CD14-positive monocyte (primary cell): ENCODE data around the gene DYRK1A. TPM values are rescaled to one million over a fixed set of nuclear protein-coding genes. Genes with fewer than 3 reads are reported as not detected.
A peak's percentile ranks its signal among the peaks of the same experiment; 100 is the strongest.

ENCODE experiments used
- DNase-seq, 3 donors: peaks; one replicate each; pipeline ENCODE4 v3.0.0-alpha.2; 2011 to 2022
- H2AFZ ChIP-seq: 2 replicates; pipeline ENCODE4 v1.6.0; 2012; ENCODE audit warnings: mild to moderate bottlenecking, low read depth, low read length, inconsistent platforms; ENCODE audit not compliant: insufficient read depth, poor library complexity, severe bottlenecking
- H3K27ac ChIP-seq, 2 donors: 1 replicate in 1 of 2; 2 replicates in 1 of 2; pipeline ENCODE4 v1.5.1; 2012 to 2013; ENCODE audit warnings: low read length in 2 of 2, control low read depth in 1 of 2, inconsistent platforms in 1 of 2, low read depth in 1 of 2, mild to moderate bottlenecking in 1 of 2
- H3K27me3 ChIP-seq, 2 donors: one replicate each; pipeline versions ENCODE4 v1.6.0 to v1.6.1; 2011 to 2013; ENCODE audit warnings: low read length in 2 of 2; ENCODE audit not compliant: control insufficient read depth in 2 of 2, insufficient read depth in 2 of 2
- H3K36me3 ChIP-seq, 2 donors: replicated peaks in 1 of 2; 1 replicate in 1 of 2; 2 replicates in 1 of 2; pipeline versions ENCODE4 v1.5.1 to v1.6.1; 2012 to 2013; ENCODE audit warnings: low read length in 2 of 2, control low read depth in 1 of 2, inconsistent platforms in 1 of 2, mild to moderate bottlenecking in 1 of 2; ENCODE audit not compliant: insufficient read depth in 2 of 2, control insufficient read depth in 1 of 2
- H3K4me1 ChIP-seq, 2 donors: 1 replicate in 1 of 2; 2 replicates in 1 of 2; pipeline versions ENCODE4 v1.5.1 to v1.6.1; 2012 to 2013; ENCODE audit warnings: low read length in 2 of 2, control low read depth in 1 of 2, inconsistent platforms in 1 of 2, mild to moderate bottlenecking in 1 of 2, moderate library complexity in 1 of 2; ENCODE audit not compliant: insufficient read depth in 2 of 2, control insufficient read depth in 1 of 2
- H3K4me2 ChIP-seq: replicated peaks from 2 replicates; pipeline ENCODE3; 2012; ENCODE audit warnings: low read length, moderate library complexity, mild to moderate bottlenecking; ENCODE audit not compliant: poor library complexity, severe bottlenecking; ENCODE audit errors: extremely low read depth
- H3K4me3 ChIP-seq, 3 experiments: fragments of 200-600 bp in 1 of 3; sonication (generic) in 1 of 3; replicated peaks in 1 of 3; 1 replicate in 2 of 3; 2 replicates in 1 of 3; pipeline ENCODE4 v1.5.1; 2011 to 2013; ENCODE audit warnings: low read length in 3 of 3, mild to moderate bottlenecking in 3 of 3, control low read depth in 2 of 3, low read depth in 2 of 3, inconsistent platforms in 1 of 3, moderate library complexity in 1 of 3
- H3K79me2 ChIP-seq: 2 replicates; pipeline ENCODE4 v1.6.0; 2012; ENCODE audit warnings: mild to moderate bottlenecking, control low read depth, inconsistent platforms, low read length, moderate library complexity; ENCODE audit not compliant: insufficient read depth
- H3K9ac ChIP-seq: 2 replicates; pipeline ENCODE4 v1.6.0; 2017; ENCODE audit warnings: low read length, mild to moderate bottlenecking; ENCODE audit not compliant: insufficient read depth, poor library complexity, severe bottlenecking
- H3K9me3 ChIP-seq, 2 donors: replicated peaks in 1 of 2; 1 replicate in 1 of 2; 2 replicates in 1 of 2; pipeline versions ENCODE4 v1.5.1 to v1.6.1; 2012 to 2013; ENCODE audit warnings: low read length in 2 of 2, control low read depth in 1 of 2; ENCODE audit not compliant: control insufficient read depth in 1 of 2, insufficient read depth in 1 of 2
- H4K20me1 ChIP-seq: 2 replicates; pipeline ENCODE4 v1.6.0; 2012; ENCODE audit warnings: mild to moderate bottlenecking, low read length, control low read depth, moderate library complexity; ENCODE audit not compliant: insufficient read depth
- H3K27ac Mint-ChIP-seq, 7 donors: one replicate each; pipeline ENCODE4 v1.8.0; 2020; ENCODE audit warnings: mild to moderate bottlenecking in 7 of 7, mixed read lengths in 7 of 7, moderate library complexity in 6 of 7, inconsistent platforms in 2 of 7
- H3K27me3 Mint-ChIP-seq, 3 donors: one replicate each; pipeline ENCODE4 v1.8.0; 2021 to 2022; ENCODE audit warnings: low read depth in 3 of 3, mild to moderate bottlenecking in 3 of 3, mixed read lengths in 3 of 3, moderate library complexity in 3 of 3, inconsistent platforms in 1 of 3
- H3K36me3 Mint-ChIP-seq, 2 donors: one replicate each; pipeline ENCODE4 v1.8.0; 2020; ENCODE audit warnings: mixed read lengths in 2 of 2, inconsistent platforms in 1 of 2, mild to moderate bottlenecking in 1 of 2
- H3K4me1 Mint-ChIP-seq: one replicate; pipeline ENCODE4 v1.8.0; 2020; ENCODE audit warnings: mild to moderate bottlenecking, mixed read lengths
- H3K4me3 Mint-ChIP-seq, 2 donors: one replicate each; pipeline ENCODE4 v1.8.0; 2020; ENCODE audit warnings: mild to moderate bottlenecking in 2 of 2, mixed read lengths in 2 of 2, moderate library complexity in 1 of 2
- H3K9me3 Mint-ChIP-seq, 7 donors: one replicate each; pipeline ENCODE4 v1.8.0; 2020 to 2022; ENCODE audit warnings: mixed read lengths in 7 of 7, mild to moderate bottlenecking in 6 of 7, moderate library complexity in 6 of 7, inconsistent platforms in 2 of 7
- WGBS: methylation state at CpG from one replicate; pipeline ENCODE4 v1.1.5; 2013; ENCODE audit warnings: missing lambda C conversion rate; ENCODE audit not compliant: insufficient coverage; 5-methylcytosine and 5-hydroxymethylcytosine counted together
- intact Hi-C, 2 donors: fragments of 100-400 bp; cut with micrococcal nuclease; formaldehyde crosslinking; loops; one replicate each; pipeline versions ENCODE4 v1.15.0 to v1.15.1; 2023
- polyA plus RNA-seq, 3 donors: library from polyadenylated mRNA; depleted of rRNA in 1 of 3; unstranded in 2 of 3; stranded (reverse) in 1 of 3; fragments of 300-500 nt in 2 of 3; fragments of >200 nt in 1 of 3; fragmentation: Illumina TruSeq in 2 of 3; gene quantifications; 1 replicate in 2 of 3; 2 replicates in 1 of 3; pipeline ENCODE4 v1.2.3, GENCODE V29; 2012 to 2021
- TF ChIP-seq, protein P1 (sequence below): fragments of 200-600 bp; IDR thresholded peaks from one replicate; pipeline ENCODE4 v1.8.0; 2022; ENCODE audit warnings: antibody characterized with exemption, mild to moderate bottlenecking

DYRK1A gene
- polyA plus RNA-seq, 3 donors, result 1.8 to 53.5 (median 2.4) TPM

- Histone ChIP-seq H3K4me2 (no peak overlapping the region), H3K9ac (no peak overlapping the region), H3K9me3 (no peaks in the 10 kb centered on the region), H3K36me3 (peaks cover 62 to 84% of the 10 kb centered on the region in 2 donors), H3K79me2 (peaks cover 26% of the 10 kb centered on the region), H3K4me1 (no peaks in the 10 kb centered on the region), H4K20me1 (peaks cover 64% of the 10 kb centered on the region), H2AFZ (no peak overlapping the region), H3K4me3 (no peak overlapping the region), H3K27ac (no peak overlapping the region), H3K27me3 (no peaks in the 10 kb centered on the region)
- Mint-ChIP-seq H3K27ac (peak overlapping the region in 1 of 7 donors; percentile 26), H3K9me3 (no peaks in the 10 kb centered on the region), H3K27me3 (peaks cover 0 to 2% (median 0%) of the 10 kb centered on the region in 3 donors), H3K36me3 (peaks cover 53 to 67% of the 10 kb centered on the region in 2 donors), H3K4me3 (no peak overlapping the region), H3K4me1 (no peaks in the 10 kb centered on the region)
- TF ChIP-seq, protein P1, sequence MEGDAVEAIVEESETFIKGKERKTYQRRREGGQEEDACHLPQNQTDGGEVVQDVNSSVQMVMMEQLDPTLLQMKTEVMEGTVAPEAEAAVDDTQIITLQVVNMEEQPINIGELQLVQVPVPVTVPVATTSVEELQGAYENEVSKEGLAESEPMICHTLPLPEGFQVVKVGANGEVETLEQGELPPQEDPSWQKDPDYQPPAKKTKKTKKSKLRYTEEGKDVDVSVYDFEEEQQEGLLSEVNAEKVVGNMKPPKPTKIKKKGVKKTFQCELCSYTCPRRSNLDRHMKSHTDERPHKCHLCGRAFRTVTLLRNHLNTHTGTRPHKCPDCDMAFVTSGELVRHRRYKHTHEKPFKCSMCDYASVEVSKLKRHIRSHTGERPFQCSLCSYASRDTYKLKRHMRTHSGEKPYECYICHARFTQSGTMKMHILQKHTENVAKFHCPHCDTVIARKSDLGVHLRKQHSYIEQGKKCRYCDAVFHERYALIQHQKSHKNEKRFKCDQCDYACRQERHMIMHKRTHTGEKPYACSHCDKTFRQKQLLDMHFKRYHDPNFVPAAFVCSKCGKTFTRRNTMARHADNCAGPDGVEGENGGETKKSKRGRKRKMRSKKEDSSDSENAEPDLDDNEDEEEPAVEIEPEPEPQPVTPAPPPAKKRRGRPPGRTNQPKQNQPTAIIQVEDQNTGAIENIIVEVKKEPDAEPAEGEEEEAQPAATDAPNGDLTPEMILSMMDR, result no peak
- no peak for DNase-seq
- intact Hi-C loops, result no loop called here
- 98% methylated on average over 6 of the region's 7 CpGs for WGBS
Observed at GRCh38 chr21:37483776-37484175, 117.2 kb downstream of the DYRK1A start.

- Histone ChIP-seq H3K4me1 (no peaks in the 10 kb centered on the region), H3K4me3 (no peak overlapping the region), H3K27me3 (no peaks in the 10 kb centered on the region), H4K20me1 (peaks cover 60% of the 10 kb centered on the region), H3K79me2 (peaks cover 16% of the 10 kb centered on the region), H3K9ac (no peak overlapping the region), H3K36me3 (peaks cover 64 to 87% of the 10 kb centered on the region in 2 donors), H3K27ac (peak overlapping the region in 1 of 2 donors; percentile 27), H3K4me2 (no peak overlapping the region), H3K9me3 (no peaks in the 10 kb centered on the region), H2AFZ (no peak overlapping the region)
- Mint-ChIP-seq H3K27me3 (peaks cover 0 to 2% (median 0%) of the 10 kb centered on the region in 3 donors), H3K4me1 (no peaks in the 10 kb centered on the region), H3K9me3 (no peaks in the 10 kb centered on the region), H3K36me3 (peaks cover 58 to 73% of the 10 kb centered on the region in 2 donors), H3K27ac (peak overlapping the region in 4 of 7 donors; percentile 7 to 55 (median 28)), H3K4me3 (no peak overlapping the region)
- TF ChIP-seq, protein P1, result no peak
- no peak for DNase-seq
- intact Hi-C loops, result no loop called here
- 95% methylated on average over 4 of the region's 7 CpGs for WGBS
Observed at GRCh38 chr21:37484535-37485474, 118.2 kb downstream of the DYRK1A start.
